HG02870 (cell line): Measurements from ENCODE around the gene RASA3.
A peak's percentile ranks its signal among the peaks of the same experiment; 100 is the strongest.
"Not testable (repeated sequence)": the region's sequence is repeated elsewhere in the genome, so short reads cannot be mapped to it uniquely, and the experiment has no call there.

Experiments
- ATAC-seq: cut with Tn5 transposase; IDR thresholded peaks from one replicate; pipeline ENCODE4 v1.9.1; 2021; ENCODE audit warnings: mild to moderate bottlenecking, moderate library complexity; ENCODE audit not compliant: unreplicated experiment

Gene RASA3

DNA sequence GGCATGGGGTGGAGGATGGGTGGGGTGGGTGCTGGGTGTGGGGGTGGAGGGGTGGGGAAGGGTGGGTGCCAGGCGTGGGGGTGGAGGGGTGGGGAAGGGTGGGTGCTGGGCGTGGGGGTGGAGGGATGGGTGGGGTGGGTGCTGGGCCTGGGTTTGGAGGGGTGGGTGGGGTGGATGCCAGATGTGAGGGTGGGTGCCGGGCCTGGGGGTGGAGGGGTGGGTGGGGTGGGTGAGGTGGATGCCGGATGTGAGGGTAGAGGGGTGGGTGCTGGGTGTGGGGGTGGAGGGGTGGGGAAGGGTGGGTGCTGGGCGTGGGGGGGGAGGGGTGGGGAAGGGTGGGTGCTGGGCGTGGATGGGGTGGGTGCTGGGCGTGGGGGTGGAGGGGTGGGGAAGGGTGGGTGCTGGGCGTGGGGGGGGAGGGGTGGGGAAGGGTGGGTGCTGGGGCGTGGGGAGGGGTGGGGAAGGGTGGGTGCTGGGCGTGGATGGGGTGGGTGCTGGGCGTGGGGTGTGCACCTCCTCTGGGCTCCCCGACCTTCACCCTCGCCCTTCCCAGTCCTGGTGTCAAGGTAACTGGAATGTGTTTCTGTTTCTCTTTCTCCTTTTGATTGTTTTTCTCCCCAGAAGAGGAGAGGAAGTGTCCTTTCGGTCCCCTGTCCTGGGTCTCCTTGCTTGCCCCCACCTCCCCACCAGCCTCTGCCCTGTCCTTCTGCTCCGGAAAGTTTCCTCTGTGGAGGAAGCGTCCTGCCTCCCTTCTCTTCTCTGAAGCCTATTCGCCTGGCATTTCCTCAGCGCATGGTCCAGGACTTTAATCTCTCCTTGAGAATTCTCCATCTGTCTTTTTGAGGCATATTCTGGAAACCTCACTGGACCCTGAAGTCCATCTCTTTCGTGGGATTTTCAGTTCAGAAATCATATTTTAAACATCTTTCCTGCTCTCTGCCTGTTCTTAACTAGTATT, 23.8 kb upstream of the RASA3 start:
- no peak for ATAC-seq

DNA sequence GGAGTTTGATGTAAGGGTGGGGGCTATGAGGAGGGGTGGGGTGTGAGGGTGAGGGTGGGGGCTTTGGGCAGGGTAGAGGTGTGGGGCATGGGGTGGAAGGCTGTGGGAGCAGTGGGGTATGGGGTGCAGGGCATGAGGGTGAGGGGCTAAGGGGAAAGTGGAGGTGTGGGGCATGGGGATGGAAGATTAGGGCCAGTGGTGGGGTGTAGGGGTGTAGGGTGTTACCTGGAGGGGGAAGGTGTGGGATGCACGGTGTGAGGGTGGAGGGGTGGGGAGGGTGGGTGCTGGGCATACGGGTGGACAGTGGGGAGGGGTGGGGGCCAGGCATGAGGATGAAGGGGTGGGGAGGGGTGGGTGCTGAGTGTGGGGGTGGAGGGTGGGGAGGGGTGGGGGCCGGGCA, 22.9 kb upstream of the RASA3 start:
- ATAC-seq = no peak

DNA sequence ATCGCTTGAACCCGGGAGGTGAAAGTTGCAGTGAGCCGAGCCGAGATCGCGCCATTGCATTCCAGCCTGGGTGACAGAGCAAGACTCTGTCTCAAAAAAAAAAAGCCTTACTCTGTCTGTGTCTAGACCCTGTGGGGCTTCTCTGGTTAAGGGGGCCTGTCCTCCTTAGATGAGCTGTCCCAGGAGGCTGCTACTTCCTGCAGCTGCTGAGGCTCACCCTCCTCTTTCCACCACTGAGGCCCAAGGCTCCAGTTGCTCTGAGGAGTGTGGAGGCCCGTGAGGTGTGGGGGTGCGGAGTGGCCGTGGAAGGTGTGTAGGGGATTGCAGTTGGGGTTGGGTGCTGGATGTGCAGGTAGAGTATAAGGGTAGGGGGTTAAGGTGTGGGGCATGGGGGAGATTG, 22.1 kb upstream of the RASA3 start:
- ATAC-seq = no peak

DNA sequence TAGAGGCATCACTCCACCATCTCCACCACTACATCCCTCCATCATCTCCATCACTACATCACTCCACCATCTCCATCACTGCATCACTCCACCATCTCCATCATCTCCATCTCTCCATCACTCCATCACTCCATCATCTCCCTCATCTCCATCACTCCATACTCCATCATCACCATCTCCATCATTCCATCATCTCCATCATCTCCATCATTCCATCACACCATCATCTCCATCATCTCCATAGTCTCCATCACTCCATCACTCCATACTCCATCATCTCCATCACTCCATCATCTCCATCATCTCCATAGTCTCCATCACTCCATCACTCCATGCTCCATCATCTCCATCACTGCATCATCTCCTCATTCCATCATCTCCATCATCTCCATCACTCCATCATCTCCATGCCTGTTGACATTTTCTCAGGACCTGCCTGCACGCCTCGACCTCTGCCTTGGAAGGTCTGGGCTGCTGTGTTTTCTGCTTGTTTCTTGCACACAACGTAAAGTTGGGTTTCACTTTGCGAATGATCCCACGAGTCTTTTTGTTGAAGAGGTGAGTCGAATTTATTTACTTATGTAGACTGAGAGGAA, 21.2 kb upstream of the RASA3 start:
- ATAC-seq = no peak

DNA sequence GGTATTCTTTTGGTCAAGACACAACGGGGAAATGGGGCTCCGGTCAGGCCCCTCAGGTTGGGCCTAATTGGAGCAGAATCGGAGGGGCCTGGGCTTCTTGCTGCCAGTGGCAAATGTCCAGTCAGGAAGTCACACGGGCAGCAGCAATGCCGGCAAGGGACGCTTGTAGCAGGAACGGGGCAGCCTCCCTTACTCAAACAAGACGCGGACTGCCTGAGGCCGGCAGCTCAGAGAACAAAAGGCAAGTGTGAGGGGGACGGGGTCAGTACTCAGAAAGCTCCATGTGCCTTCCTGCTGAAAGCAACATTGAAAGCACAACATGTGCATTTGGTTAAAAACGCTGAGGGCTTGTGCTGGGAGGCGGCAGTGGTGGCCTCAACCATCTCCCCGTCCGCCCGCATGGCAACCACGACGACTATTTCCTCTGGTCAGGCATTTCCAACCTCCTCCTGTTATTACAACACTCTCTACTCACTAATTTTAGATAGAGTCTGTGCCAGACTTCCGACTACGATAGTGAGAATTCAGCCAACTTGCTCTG, 20.5 kb upstream of the RASA3 start:
- ATAC-seq = no peak

DNA sequence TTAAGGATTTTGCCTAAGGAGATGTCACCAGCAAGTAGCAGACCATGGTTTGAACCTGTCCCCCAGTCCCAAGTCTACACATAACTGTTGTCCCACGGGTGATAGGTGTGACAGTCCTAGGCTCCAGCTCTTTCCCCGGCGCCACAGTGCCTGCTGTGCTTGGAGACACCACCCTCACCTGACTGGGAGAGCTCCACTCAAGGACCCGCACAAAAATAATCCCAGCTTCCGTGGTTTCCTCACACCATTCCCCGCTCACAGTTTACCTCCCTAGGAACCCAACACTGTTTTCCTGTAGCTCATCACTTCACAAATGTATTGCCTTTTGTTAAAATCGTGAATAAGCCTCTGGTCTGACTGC, 19.8 kb upstream of the RASA3 start:
- ATAC-seq = no peak

DNA sequence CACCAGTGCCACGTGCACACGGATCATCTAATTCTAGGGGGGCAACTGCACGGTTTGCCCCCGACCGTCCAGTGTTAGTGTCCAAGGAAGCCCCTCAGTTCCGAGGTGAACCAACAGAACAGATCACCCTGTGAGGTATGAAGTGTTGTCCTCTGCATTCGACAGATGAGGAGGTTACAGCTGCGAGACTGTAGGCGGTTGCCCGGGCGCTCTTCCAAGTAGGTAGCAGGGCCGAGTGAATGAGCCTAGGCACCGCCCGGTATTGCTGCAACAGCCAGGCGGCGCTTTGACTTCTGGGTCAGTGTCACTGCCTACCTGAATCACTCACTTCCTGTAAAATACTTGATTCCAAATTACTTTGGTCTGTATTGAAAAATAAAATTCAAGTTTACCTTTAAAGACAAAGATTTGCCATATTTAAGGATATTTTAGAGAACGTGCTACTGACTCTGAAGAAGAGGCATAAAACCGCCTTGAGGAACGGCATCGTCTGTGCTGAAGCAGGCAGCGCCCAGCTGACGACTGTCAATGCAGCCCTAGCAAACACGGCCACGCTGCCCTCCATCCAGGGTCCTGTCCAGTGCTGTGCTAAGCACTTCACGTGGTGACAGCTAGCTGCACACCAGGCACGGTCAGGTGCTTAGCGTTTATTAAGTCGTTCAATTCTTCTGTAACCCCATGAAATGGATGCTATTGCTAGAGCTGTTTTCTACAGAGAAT, 19.3 kb upstream of the RASA3 start:
- ATAC-seq = no peak

DNA sequence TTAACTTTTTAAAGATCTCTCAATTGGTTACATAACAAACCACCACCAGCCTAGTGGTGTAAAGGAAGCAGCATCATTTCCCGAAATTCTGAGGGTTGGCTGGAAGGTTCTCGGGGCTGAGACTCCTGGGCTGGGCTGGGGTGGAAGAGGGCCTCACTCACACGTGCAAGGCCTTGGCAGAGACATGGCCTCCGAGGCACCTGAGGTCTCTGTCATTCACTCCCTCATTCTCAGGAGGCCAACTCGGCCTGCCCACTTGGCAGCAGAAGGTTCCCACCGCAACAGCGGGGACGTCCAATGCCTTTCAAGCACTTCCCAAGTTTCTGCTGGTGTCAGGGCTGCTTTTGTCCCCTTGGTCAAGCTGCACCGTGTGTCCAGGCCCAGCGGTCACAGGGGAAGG, 18.6 kb upstream of the RASA3 start:
- no peak for ATAC-seq

DNA sequence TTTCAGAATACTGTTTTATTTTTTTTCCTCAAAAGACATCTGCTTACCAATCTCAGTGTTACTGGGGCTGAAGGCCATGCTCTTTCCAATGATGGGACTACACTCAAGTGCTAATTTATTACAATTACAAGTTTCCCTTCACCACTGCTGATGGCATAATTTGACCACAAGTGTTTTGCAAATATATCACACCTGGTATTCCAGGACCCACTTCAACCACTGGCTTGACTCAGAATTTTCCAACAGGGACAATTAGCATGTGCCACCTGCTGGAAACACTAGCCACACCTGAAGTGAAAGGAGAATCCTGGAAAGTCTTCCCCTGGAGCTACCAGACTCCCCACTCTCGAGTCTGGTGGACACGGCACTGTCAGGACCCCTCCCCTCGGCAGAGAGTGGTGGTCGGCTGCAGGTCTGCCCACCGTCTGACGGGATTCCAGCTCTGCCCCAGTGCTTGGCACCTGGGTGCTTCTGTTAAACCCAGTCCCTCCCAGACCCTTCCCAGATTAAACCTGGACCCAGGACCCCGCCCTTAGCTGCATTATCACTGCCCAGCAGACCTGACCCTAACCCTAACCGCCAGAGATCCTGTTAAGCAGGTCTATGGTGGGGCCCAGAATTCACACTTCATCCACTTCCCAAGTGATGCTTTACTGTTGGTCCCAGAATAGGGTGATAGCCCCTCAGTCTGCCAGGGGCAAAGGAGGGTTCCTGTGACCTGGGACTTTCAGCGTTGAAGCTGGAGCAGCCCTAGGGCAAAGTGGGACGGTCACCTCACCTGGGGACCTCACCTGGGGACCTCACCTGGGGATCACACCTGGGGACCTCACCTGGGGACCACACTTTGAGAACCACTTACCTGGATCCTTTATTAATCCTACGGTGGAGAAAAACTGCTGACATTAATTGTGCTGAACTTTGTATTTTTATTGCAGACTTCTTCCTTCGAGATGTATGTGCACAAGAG, 17.6 kb upstream of the RASA3 start:
- ATAC-seq = no peak

DNA sequence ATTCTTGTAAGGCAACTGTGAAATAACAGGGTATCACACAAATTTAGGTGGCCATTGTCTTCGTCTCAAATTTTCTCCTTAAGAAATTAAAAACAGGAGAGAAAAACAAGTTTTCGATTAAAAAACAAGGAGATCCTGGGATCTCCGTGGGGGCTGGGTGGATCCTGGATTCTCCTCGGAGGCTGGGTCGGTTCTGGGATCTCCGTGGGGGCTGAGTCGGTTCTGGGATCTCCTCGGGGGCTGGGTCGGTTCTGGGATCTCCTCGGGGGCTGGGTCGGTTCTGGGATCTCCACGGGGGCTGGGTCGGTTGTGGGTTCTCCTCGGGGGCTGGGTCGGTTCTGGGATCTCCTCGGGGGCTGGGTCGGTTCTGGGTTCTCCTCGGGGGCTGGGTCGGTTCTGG, 16.5 kb upstream of the RASA3 start:
- ATAC-seq = not testable (repeated sequence)

DNA sequence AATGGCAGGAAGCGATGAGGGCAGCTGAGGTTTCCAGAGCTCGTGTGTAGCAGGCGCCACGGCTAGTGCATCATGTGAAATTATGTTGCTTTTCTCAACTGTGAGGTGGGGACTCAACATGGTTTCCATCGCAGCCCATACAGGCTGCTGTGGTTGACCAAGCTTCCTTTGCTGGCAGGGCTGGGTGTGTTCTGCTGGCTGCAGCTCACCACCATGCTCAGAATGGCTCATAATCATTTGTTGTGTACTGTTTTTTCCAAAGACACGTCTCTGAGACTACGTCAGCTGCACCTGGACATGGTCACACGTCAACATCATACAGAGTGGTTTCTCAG, 16.1 kb upstream of the RASA3 start:
- peak; percentile 79 for ATAC-seq

DNA sequence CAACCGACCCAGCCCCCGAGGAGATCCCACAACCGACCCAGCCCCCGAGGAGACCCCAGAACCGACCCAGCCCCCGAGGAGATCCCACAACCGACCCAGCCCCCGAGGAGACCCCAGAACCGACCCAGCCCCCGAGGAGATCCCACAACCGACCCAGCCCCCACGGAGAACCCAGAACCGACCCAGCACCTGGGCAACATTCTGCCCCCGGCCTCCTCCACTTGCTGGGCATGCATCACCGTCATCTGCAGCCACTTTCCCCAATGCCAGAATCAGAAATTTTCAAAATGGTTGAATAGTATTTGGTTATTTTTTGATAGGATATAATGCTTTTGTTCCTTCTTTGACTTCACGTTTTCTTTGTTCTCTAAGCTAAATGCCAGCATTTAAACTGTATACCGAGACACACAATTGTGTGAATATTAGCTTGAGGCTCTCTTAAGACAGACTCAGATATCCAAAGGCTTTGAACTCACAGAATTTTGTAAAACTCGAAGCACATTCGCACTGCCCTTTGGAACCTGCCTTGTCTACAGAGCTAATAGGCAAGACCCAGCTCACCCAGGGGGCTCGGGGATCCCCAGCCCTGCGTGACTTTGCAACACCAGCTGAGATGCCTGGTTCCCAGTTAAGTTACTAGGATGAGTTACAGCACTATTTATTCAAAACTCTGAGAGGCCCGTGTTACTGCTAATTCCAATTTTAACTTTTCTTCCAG, 15.5 kb upstream of the RASA3 start:
- ATAC-seq = peak; percentile 22

DNA sequence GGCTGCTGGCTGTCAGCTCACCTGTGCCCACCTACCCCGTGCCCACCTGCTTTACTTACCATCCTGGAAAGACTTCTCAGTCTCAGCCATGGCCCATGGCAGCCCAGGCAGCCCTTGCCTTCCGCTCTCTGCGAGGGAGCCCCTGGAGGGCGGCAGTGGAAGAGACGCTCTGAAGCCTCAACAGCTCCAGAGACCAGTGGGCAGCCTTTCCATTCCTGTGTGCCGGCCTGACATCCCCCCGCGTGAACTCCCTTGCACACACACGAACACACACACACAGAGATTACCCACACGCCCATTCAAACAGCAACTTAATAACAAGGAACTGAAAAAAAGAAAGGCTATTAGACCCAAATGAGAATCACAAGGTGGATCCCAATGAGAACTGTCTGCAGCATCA, 14.2 kb upstream of the RASA3 start:
- ATAC-seq = no peak

DNA sequence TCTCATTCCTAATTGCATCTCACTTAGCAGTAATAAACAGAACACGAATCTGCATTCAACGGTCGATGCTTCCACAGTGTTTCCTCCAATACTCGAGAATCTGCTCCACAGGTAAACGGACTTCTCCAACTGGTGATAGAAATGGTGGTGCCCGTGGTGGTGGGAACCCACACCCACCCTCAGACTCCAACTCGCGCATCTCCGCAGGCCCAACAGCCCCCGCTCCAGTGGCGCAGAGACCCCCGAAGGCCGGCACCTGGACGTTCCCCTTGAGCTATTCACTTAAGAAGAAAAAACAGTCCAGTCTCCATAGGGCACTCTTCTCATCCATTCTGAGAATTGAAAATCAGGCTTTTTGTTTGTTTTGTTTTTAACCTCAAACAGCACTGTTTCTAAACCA, 13.8 kb upstream of the RASA3 start:
- no peak for ATAC-seq

DNA sequence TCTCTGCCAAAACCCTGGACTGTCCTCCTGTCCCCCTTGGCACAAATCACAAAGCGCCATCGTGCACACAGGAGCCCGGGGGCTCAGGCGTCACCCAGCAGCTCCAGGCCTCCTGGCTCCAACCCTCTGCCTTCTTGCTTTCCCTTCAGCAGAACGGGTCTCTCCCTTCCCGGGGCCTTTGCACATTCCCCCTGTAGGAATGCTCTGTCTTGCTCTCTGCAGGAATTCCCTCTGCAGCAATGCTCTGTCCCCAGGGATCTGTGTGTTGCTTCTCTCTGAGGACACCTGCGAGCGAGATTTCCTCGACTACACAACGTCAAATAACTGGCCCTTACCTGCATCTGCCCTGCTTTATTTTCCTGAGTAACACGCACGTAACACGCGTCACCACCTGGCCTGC, 13.3 kb upstream of the RASA3 start:
- ATAC-seq = no peak

DNA sequence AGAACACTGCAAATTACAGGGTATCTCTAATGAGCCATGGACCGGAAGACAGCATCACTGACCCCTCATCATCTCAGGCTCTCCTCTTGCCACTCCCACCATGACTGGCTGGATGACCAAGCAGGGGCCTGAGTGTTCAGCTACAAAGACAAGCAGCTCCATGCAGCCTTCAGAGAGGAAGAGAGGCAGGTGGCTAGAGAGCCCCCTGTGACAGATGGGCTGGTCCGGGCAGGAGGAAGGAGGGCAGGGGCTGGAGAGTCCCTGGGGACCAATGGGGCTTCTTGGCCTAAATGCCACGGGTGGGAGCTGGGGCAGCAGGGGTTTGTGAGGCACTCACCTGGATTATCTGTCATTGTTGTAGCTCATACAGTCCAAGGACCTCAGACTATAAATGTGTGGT, 12.8 kb upstream of the RASA3 start:
- no peak for ATAC-seq

DNA sequence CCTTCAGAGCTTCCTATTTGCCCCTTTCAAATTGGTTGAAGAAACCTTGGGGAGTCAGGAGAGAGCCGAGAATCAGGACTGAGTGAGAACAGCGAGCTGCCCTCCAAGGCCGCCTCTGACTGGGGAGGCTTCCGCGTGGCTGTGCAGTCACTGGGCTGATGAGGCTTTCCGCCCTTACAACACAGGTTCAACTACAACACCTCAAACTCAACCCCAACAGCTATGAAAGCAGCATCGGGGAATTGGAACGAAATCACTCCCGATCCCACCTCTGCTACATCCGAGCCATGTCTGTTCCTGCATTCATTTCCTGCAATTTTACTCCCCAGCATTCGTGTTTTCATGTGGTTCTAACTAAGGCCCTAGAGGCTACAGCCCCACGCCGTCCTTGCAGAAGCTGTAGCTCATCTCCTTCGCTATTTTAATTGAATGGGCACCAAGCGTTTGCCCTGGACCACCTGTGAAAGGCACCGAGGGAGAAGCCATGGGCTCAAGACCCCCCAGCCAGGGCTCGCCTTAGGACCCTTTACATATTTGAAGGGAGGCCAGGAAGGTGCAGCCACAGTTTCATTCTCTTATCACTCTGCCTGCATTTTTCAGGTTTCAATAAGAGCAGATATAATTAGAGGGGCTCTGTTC, 12.3 kb upstream of the RASA3 start:
- no peak for ATAC-seq

DNA sequence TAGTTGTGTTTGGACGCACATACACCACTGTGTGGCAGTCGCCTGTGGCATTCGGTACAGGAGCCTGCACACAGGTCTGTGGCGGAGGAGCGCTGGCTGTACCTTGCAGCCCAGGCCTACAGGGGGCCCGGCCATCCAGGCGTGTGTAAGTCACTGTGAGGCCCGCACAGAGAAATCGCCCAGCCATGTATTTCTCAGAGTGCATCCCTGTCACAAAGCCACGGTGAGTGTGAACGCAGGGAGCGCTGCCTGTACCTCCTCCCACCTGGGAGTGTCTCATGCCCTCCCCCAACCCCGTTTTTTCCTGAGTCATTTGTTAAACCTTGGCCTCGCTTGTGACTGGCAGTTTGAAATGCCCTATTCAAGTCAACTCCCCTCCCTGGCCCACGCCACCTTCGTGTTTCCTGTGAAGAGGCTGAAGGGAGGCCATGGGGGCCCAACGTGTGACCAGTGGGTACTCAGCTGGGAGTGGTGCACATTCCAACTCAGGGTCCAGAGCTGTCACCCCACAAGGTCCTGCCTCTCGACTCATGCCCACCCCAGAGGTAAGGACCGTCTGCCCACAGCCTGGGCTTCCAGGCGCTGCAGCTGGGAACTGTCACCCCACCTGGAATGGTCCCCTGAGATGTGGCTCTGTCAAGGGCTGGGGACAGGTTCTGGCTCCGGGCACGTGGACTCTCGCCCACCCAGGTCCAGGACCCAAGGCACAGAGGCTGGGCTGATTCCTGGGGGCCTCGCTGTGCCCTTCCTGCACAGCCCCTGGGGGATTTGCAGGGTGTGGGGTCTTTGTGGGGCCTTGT, 11.6 kb upstream of the RASA3 start:
- ATAC-seq = peak; percentile 35
